HG02884 (cell line): ENCODE results near the gene PTGR1.

ENCODE experiments used
- ATAC-seq: cut with Tn5 transposase; IDR thresholded peaks from one replicate; pipeline ENCODE4 v1.9.1; 2021; ENCODE audit warnings: mild to moderate bottlenecking, moderate library complexity; ENCODE audit not compliant: unreplicated experiment

The PTGR1 gene

GRCh38 chr9:111548623-111549022 is 50.8 kb downstream of the PTGR1 start:
- ATAC-seq = no peak

- ATAC-seq = no peak
These were observed 56.8 kb downstream of the PTGR1 start for GRCh38 chr9:111542497-111543254.

- ATAC-seq = no peak
These were observed 66.2 kb downstream of the PTGR1 start for GRCh38 chr9:111533099-111533790.

GRCh38 chr9:111531716-111532115 is 67.7 kb downstream of the PTGR1 start:
- no peak for ATAC-seq

- no peak for ATAC-seq
These were observed 69.7 kb downstream of the PTGR1 start for GRCh38 chr9:111529787-111530186.

- ATAC-seq = no peak
These were observed 72.1 kb downstream of the PTGR1 start for GRCh38 chr9:111527347-111527746.

GRCh38 chr9:111525056-111525977 is 74.1 kb downstream of the PTGR1 start, which contains the start of gene ZNF483:
Gene ZNF483, plus strand, starts transcription at chr9:111525179. Its CDS starts 2,217 bp downstream, at chr9:111527396.
- ATAC-seq = no peak

GRCh38 chr9:111524731-111525055 is 74.8 kb downstream of the PTGR1 start:
- no peak for ATAC-seq

GRCh38 chr9:111516061-111516465 is 83.4 kb downstream of the PTGR1 start:
- no peak for ATAC-seq

- ATAC-seq = no peak
These were observed 84.5 kb downstream of the PTGR1 start for GRCh38 chr9:111514967-111515366.
